NCI-H128 (cell line): ENCODE results near the gene AHNAK.
"Not testable (repeated sequence)": the region's sequence is repeated elsewhere in the genome, so short reads cannot be mapped to it uniquely, and the experiment has no call there.

ENCODE experiments used
- DNase-seq: peaks from one replicate; lab custom pipeline; 2025; ENCODE audit not compliant: unreplicated experiment; lab: John Stamatoyannopoulos, UW

Gene AHNAK

DNA sequence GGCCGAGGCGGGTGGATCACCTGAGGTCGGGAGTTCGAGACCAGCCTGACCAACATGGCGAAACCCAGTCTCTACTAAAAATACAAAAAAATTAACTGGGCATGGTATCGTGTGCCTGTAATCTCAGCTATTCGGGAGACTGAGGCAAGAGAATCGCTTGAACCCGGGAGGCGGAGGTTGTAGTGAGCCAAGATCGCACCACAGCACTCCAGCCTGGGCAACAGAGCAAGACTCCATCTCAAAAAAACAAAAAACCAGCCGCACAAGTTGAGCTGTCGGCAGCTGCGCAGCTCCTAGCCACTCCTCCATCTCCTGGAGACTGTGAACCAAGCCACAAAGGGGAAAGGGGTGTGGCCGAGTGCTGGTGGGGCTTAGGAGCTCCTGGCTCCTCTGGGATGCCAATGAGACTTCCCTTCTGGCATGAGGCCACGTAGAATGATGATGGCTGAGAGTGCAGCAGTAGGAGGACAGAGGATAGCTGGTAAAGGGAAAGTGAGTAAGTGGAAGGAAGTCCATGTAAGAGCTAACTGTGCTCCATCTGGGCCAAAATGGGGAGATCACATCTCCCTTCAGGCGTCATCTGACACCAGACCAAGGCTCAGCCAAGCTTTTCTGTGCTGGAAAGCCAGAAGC, 47.2 kb downstream of the AHNAK start:
- DNase-seq, result not testable (repeated sequence)

DNA sequence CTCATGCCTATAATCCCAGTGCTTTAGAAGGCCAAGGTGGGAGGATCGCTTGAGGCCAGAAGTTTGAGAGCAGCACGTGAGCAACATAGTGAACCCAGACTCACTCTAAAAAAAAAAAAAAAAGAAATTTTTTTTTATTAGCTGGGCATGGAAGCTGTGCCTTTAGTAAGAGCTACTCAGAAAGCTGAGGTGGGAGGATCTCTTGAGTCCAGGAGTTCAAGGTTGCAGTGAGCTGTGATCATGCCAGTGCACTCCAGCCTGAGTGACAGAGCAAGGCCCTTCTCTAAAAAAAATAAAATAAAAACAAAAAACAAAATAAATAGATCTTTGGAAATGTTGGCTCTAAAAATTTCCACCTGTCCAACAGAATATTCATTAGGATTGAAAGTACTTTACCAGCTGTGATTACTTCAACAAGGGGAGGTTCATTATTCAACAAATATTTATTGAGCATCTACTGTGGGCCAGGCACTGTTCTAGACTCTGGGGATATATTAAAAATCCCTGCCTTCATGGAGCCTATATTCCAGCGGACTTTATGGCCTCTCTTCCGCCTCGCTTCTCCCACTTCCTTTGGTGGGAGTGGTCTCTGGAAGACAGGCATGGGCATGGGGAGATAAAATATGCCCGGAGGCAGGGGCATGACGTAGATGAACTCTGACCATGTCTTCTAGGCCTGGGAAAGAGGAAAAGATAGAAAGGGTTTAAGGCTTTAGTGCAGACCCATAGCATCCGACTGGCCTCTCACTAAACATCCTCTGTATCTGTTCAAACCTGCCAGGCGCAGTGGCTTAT, 47.9 kb downstream of the AHNAK start:
- DNase-seq, result no peak

DNA sequence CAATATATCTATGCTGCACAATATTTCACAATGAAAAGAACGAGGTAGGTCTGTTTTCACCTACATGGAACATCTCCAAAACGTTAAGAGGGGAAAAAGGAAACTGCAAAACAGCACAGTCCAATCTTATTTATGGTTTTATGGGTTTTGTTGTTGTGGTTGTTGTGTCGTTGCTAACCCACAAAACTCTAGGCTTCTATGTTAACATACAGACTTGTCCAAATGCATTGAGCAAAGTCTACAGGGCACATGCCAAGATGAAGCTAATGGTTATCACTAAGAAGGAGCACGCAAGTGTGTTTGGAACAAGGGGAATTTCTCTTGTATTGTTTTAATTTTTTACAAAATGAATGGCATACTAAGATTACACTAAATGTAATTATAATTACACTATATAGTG, 48.6 kb downstream of the AHNAK start:
- no peak for DNase-seq

DNA sequence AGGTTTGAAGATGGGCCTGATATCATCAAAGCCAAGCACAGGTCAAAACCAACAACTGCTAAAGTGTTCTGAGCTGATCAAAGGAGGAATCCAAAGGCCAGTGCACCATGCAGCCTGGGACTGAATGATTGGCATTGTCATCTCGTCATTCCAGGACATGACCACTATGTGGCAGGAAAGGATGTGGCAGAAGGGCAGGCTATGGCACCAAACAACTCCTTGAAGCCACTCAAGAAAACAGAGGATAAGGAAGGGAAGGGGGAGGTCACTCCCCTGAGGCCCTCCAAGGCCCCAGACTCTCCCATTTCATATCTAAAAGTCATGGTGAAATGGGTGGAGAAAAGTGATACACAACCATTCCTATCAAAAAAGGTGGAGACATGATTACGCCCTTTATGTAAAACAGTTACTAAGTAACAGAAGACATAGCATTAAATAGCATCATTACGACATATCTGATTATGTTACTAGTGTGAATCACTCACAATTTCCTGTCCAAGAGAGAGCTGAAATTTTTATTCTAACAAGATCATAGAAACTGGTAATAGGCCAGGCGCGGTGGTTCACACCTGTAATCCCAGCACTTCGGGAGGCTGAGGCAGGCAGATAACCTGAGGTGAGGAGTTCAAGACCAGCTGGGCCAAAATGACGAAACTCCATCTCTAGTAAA, 49.3 kb downstream of the AHNAK start:
- no peak for DNase-seq

DNA sequence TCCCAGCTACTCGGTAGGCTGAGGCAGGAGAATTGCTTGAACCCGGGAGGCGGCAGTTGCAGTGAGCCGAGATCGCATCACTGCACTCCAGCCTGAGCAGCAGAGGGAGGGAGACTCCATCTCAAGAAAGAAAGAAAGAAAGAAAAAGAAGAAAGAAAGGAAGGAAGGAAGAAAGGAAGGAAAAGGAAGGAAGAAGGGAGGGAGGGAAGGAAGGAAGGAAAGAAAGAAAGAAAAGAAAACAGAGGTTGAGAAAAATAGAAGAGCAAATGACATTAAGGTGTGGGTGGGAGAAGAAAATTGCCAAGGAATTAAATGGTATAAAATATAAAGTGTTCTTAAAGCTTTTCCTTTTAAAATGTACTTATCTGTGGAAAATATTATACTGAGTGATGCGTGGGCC, 49.9 kb downstream of the AHNAK start:
- no peak for DNase-seq

DNA sequence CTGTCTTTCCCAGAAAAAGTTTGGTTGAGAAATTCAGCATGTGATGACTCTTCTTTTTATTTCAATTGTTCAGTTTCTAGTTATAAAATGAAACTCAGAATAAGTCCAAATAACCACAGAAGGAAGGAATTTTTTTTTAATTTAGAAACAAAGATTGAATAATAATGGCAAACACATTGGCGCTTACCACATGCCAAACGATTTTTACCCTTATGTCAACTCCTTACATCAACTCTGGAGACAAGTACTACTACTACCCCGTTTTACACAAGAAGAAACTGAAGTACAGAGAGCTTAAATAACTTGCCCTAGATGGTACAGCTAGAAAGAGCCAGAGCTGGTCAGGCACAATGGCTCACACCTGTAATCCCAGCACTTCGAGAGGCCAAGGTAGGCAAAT, 52.4 kb downstream of the AHNAK start:
- DNase-seq, result no peak

DNA sequence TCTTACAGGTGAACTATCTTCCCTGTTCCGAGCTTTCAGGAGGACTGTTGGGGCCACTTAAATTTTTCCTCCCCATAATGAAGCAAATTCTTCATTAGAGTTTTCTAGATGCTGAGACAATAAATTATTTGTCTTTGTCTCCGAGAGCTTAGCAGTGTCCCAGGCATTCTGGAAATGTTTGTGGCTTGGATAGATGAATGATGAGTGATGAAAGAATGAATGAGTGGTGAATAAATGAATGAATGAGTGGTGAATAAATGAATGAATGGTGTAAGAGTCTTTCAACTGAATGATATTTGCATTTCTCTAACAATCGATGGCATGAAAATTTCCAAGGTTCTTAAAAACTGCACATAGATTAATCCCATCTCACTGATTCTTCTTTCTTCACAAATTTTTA, 52.8 kb downstream of the AHNAK start:
- no peak for DNase-seq

DNA sequence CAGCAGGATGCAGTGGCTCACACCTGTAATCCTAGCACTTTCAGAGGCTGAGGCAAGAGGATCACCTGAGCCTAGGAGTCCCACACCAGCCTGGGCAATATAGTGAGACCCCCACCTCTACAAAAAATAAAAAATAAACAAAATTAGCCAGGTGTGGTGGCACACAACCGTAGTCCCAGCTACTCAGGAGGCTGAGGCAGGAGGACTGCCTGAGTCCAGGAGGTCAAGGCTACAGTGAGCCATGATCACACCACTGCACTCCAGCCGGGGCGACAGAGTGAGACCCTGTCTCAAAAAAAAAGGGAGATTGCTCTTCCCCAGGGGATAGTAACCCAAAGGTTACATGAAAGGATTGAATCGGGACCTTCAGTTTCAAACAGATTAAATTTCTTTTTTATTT, 54.0 kb downstream of the AHNAK start:
- no peak for DNase-seq

DNA sequence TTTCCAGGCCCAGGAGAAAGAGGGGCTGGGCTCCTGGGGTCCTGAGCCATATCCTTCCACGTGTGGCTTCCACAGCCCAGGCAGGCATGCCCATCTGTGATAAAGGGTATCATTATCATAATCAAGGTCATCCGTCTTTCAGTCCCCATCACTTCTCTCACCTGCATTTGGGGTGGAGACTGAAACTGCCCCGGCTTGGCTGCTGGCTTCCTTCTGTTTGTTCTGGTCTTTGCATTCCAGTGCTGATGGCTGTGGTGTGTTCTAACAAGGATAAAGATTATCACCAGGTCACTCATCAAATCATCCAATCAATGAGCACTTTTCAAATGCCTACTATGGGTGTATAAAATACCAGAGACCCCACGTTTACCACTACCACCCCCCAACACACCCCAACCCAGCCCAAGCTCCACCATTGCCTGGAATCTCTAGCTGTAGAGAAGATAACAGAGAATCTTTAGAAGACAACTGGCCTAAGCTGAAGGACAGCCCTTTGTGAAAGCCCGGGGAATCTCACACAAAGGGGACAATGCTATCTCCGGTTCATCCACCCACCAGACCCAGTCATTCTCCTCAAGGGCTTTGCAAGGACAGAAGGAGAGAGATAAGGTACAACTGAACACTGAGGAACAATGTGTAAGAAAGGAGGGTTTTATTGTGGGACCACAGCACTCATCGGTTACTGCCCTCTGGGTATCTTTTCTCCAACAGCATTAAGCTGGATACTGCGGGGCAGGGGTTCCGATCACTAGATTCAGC, 54.9 kb downstream of the AHNAK start:
- no peak for DNase-seq

DNA sequence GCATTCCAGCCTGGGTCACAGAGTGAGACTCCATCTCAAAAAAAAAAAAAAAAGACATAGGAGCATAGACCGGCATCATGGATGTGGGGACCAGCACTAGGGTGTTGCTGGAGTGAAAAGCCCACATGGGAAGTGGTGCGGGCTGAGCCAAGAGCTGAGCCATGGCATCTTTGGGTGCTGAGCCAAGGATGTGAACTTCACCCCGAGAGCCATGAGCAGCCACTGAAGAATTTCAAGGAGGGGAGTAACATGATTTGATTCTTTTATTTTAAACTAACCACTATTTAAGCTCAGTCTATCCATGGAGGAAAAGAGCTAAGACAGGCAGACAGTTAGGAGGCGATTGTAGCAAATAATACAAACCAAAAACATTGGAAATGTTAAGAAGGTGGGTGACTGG, 57.4 kb downstream of the AHNAK start:
- no peak for DNase-seq

DNA sequence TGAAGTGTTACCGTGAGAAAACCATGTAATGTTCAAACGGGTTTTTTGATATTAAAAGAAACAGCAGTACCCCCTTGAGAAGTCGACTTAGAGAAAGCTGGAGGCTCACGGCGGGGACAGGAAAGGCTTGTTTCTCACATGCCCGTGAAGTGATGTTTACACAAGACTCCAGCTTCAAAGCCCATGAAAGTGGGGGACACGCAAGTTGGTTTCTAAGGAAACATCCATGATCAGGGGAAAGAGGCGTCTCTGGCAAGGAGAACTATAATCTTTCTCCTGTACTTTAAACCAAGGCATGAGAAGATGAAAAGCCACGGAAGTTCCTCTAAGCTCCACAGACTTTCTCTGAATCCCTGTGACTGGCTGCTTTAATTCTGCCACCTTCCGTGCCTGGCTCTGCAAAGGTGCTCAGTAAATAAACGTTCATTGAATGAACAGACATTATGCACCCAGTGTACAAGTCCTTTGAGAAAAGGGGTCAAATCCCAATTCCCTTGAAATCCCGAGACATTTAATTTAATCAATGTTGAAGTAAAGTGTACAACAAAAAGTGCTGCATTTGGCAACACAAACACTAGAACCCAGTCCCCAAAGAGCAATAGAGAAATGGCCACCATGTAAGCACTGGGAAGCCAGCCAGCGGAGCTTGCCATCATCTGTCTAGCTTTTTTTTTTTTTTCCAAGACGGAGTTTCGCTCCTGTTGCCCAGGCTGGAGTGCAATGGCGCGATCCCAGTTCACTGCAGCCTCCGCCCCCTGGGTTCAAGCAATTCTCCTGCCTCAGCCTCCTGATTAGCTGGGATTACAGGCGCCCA, 58.7 kb downstream of the AHNAK start:
- no peak for DNase-seq

DNA sequence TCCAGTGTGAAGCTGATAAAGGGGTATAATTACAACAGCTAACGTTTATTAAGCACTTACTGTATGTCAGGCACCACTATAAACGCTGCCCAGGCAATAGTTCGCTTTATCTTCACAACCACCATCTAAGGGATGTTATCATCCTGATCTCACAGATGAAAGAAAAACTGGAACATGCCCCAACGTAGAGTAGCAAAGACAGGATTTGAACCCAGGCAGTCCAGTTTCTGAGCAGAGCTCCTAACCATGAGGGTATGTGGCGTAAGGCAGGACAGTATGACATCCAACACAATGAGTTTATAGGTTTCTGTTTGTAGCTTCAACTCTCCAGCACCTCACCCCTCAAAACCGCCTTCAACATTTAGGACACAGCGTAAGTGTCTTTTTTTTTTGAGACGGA, 59.5 kb downstream of the AHNAK start:
- DNase-seq, result no peak

DNA sequence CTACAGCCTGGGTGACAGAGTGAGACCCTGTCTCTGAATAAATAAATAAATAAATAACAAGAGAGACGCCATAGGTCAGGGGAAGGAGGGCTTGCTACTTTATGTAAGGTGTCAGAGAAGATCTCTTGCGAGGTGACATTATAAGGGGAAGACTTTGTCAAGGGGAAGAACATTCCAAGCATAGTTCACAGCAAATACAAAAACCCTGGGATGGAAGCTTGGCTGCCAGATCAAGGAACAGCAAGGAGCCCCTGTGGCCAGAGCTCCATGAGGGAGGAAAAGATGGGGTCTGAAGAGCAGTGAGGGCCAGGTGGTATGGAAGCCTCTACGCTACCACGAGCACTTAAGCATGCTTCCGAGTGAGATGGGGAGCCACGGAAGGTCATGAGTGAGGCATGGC, 62.3 kb downstream of the AHNAK start:
- no peak for DNase-seq

DNA sequence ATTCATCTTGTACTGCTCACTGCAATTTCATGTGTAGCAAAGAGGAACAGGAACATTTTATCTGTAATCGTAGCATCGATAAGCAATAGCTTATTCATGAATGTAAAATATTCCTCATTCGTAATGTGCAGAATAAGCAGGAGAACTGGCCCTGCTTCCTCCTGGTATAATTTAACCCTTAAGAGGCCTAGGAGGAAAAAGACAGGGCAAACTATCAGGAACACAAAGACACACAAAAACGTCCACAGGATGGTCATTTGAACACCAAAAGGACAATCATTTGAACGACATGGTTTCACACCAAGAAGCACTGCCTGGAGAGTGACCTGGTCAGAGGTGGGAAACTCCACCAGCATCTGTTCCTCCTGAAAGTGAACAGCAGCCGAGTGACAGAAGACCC, 63.9 kb downstream of the AHNAK start:
- DNase-seq, result no peak

DNA sequence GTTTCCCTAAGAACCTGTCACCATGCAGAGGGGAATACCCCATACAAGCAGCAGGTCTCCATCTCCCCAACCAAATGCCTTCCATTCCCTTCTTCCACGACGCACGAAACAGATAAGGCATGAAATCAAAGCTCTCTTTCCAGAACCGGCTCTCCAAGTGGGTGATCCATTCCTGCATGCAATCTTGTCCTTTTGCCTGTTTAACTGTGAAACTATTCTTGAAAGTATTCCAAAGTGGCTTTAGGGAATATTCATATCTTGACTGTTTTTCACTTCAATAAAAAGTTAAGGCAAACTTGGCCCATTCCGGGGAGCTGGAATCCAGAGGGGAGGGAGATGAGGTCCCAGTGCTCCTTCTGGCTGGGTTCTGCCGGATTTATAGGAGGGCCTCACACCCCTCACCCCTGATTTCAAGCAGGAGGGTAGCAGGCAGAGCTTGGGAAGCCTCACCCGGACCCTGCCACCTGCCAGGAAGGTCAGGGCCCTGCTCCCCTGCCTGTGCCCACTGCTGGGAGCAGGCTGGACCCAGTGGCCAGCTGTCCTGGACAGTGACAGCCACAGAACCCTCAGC, 66.9 kb downstream of the AHNAK start:
- no peak for DNase-seq

DNA sequence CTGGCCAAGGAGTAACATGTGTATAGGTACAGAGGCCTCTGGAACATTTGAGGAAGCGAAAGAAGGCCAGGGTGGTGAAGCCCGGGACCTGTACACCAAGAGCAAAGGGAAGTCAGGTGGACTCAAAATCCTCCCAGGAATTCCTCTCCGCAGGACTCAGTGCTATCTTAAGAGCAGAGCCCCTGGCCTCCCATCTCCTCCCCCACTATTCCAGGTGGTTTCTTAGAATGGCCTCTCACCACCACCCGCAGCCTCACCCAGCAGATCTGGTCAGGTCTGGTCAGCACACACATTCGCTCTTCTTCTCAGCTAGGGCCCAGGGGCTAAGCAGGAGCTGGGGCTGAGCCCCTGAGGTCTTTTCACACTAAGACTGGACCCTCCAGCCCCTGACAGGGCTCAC, 68.7 kb downstream of the AHNAK start:
- DNase-seq, result no peak

DNA sequence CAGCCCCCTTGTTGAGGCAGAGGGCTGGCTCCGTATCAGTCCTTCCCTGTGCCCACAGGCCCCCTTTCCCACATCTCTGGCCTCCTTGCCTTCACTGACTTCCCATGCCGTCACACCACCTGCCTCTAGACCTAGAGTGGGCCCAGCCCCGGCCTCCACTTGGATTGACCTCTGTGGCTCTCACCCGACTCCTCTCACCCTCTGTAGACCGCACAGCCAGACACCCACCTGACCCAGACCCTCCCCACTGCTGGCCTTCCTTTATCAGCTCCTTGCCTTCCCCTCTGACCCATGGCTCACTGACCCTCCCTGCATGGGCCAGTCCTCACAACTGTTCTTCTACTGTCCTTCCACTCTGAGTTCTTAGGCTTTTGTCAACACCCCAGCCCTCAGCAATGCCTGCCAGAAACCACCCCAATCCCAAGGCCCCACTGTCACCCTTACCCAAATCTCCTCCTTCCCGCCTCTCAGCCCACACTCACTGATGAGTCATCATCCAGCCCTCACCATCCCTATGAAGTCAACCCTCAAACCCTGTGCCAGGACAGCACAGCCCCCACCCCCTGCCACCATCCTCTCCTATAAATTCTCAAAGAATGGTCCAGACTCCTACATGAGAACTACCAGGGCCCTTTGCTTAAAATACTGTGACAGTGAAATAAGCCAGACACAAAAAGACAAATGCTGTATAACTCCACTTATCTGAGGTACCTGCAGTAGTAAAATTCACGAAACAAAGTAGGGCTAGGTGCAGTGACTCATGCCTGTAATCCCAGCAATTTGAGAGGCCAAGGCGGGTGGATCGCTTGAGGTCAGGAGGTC, 74.3 kb downstream of the AHNAK start:
- DNase-seq, result no peak

DNA sequence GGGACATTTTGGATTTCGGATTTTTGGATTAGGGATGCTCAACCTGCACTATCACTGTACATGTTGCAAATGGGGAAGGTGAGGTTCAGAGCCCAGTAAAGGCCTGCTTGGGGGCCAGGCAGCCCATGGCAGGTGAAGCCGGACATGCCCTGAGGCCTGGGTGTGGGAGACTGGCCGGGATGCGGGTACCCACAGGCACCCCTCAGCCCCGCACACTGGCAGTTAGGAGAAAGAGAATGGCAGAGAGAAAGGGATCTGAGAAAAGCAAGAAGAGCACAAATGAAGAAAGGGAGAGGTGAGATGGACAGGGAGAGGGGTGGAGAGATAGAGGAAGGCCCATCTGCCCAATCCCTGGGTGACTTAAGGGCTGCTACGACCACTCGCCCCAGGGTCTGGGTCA, 75.0 kb downstream of the AHNAK start:
- DNase-seq, result no peak

DNA sequence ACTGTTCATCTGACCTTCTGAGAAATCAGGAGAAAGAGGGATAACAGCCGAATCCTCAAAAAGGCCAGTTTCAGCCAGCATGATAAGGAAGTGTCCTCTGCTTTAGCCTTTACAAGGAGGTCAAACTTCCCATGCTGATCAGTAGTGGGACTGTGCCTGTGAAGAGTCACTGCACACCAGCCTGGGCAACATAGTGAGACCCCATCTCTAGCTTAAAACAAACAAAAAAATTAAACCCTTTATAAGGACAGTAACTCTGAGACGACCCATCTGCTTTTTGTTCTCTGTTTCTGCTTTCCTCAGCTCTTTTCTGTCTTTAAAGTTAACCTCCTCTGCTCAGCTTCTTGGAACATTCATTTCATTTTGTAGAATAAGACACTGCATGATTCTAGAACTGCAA, 78.0 kb downstream of the AHNAK start:
- DNase-seq, result no peak

DNA sequence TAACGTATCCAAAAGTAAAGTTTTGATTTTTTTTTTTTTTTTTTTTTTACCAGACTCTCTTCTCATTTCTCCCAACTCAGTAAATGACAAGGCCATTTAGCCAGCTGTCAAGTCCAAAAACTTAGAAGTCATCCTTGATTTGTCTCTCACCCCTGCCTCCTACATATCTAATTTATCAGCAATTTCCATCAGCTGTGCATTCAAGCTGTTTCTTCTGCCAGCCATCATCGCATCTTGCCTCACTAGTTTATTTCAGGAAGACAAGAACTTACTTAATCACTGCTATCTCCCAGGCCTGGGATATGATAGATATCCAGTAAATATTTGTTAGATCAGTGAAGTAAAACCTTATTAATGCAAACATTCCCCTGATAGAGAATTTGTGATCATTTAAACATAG, 80.2 kb downstream of the AHNAK start:
- no peak for DNase-seq
